Mesothelial cell of epicardium (in vitro differentiated cells): Measurements from ENCODE around the gene RBM18. TPM values are rescaled to one million over a fixed set of nuclear protein-coding genes. Genes with fewer than 3 reads are reported as not detected.

Source experiments
- DNase-seq, 2 experiments: peaks; one replicate each; pipeline ENCODE4 v3.0.0; 2021; ENCODE audit warnings: low spot score in 2 of 2; ENCODE audit not compliant: unreplicated experiment in 2 of 2
- H3K27ac Mint-ChIP-seq: 2 replicates; pipeline ENCODE4 v1.8.0; 2021; ENCODE audit warnings: mixed read lengths
- H3K27me3 Mint-ChIP-seq: 2 replicates; pipeline ENCODE4 v1.8.0; 2021; ENCODE audit warnings: low read depth, mixed read lengths
- H3K36me3 Mint-ChIP-seq: 2 replicates; pipeline ENCODE4 v1.8.0; 2021; ENCODE audit warnings: mixed read lengths
- H3K4me1 Mint-ChIP-seq: 2 replicates; pipeline ENCODE4 v1.8.0; 2021; ENCODE audit warnings: mixed read lengths
- H3K4me3 Mint-ChIP-seq: 2 replicates; pipeline ENCODE4 v1.8.0; 2021; ENCODE audit warnings: mild to moderate bottlenecking, moderate library complexity, mixed read lengths
- H3K9me3 Mint-ChIP-seq: 2 replicates; pipeline ENCODE4 v1.8.0; 2021; ENCODE audit warnings: mixed read lengths
- total RNA-seq: library from RNA; stranded (reverse); gene quantifications from 3 replicates; pipeline ENCODE4 v1.2.1, GENCODE V29; 2021
- TF ChIP-seq, protein P1 (sequence below): fragments of 200-600 bp; sonication (generic); IDR thresholded peaks from one replicate; pipeline ENCODE4 v1.5.0; 2021; ENCODE audit warnings: antibody characterized with exemption; ENCODE audit not compliant: unreplicated experiment

The RBM18 gene
- total RNA-seq, 1 donor from 2014 or later, result 22.1 TPM

DNA sequence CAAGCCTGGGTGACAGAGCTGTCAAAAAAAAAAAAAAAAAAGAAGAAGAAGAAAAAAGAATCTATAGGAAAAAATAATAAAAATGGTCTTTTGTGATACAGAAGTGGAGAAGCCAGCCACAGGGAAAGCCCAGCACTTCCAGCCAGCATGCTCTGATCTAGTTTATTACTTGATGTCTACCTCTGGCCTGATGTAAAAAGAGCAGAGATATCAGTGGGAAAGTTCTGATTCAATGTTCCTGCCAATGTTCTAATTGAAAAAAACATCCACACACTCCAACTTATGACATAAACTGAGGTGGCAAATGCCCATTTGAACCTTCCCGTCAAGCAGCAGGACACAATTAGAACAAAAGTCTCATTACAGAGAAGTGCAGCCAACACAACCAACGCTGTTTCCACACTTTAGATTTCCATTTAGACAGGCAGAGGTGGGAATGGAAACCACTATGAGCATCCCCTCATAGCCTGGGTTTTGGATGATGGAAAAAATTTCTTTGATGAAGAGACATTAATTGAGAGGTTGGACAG, 5.7 kb downstream of the RBM18 start:
- no peak overlapping the region for H3K27ac Mint-ChIP-seq
- H3K4me1 Mint-ChIP-seq, result peaks cover 19% of the 10 kb centered on the region
- TF ChIP-seq, protein P1, sequence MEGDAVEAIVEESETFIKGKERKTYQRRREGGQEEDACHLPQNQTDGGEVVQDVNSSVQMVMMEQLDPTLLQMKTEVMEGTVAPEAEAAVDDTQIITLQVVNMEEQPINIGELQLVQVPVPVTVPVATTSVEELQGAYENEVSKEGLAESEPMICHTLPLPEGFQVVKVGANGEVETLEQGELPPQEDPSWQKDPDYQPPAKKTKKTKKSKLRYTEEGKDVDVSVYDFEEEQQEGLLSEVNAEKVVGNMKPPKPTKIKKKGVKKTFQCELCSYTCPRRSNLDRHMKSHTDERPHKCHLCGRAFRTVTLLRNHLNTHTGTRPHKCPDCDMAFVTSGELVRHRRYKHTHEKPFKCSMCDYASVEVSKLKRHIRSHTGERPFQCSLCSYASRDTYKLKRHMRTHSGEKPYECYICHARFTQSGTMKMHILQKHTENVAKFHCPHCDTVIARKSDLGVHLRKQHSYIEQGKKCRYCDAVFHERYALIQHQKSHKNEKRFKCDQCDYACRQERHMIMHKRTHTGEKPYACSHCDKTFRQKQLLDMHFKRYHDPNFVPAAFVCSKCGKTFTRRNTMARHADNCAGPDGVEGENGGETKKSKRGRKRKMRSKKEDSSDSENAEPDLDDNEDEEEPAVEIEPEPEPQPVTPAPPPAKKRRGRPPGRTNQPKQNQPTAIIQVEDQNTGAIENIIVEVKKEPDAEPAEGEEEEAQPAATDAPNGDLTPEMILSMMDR, result no peak

DNA sequence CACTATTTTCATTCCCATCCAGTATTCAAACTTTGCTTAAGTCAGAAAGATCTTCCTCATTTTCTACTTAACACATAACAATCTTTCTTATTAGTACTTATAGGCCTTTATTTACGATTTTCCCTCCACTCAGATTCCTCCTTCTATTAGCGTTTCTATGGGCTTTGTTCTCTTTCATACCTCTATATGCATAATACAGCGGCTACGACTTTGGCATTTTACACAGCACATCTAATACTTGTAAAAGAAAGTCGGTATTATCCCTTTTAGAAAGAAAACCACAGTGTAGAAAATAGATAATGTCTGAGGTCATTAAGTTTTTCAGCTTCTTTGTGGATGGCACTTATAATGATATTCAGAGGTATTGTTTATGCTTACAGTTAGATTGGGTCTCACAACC, 8.4 kb downstream of the RBM18 start:
- no peak overlapping the region for H3K27ac Mint-ChIP-seq
- no peaks in the 10 kb centered on the region for H3K4me1 Mint-ChIP-seq
- peaks cover 17% of the 10 kb centered on the region for H3K36me3 Mint-ChIP-seq
- TF ChIP-seq, protein P1, result no peak
- no peaks in the 10 kb centered on the region for H3K27me3 Mint-ChIP-seq
- no peak overlapping the region for H3K4me3 Mint-ChIP-seq
- H3K9me3 Mint-ChIP-seq, result no peaks in the 10 kb centered on the region
- DNase-seq, result no peak

More for the DNA sequence above, 5.7 kb downstream of the RBM18 start:
- no peaks in the 10 kb centered on the region for H3K9me3 Mint-ChIP-seq
- H3K4me3 Mint-ChIP-seq, result no peak overlapping the region
- DNase-seq, result no peak
- H3K27me3 Mint-ChIP-seq, result no peaks in the 10 kb centered on the region
- H3K36me3 Mint-ChIP-seq, result peaks cover 10% of the 10 kb centered on the region

DNA sequence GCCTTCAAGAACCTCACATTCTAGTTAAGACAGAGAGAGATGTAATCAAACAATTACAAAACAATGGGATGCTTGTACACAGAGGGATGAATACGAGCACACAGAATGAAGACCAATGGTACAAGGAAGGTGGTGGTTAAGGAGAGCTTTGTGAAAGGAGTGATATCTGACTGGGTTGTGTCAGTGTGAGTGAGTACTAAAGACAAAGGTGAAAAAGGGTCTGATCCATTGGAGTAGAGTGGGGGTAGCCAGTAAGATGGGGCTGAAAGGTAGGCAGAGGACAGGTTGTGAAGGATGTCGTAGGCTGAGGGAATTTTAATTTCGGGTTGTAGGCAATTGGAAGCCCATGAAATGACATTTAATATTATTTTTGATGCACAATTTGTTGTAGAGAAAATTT, 9.9 kb downstream of the RBM18 start:
- no peak for DNase-seq
- peaks cover 24% of the 10 kb centered on the region for H3K36me3 Mint-ChIP-seq
- no peaks in the 10 kb centered on the region for H3K9me3 Mint-ChIP-seq
- TF ChIP-seq, protein P1, result no peak
- H3K4me1 Mint-ChIP-seq, result no peaks in the 10 kb centered on the region
- no peak overlapping the region for H3K27ac Mint-ChIP-seq
- H3K27me3 Mint-ChIP-seq, result no peaks in the 10 kb centered on the region
- no peak overlapping the region for H3K4me3 Mint-ChIP-seq

DNA sequence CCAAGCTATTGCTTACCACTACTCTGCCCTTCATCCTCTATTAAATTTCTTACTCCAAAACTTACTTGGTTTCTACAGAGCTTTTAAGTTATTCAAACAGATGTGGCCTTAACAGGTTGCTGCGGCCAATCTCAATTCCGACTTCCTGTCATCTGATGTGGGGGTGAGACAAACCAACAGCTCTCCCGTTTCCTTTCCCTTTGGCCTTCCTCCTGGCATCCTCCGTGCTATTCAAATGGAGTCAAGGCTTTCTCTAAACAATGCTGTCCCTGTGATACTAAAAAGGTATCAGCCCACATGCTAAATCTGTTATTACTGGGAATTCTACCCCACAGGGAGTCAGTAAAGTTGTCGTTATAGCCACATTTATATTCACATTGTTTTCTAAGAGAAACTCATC, 11.8 kb downstream of the RBM18 start:
- H3K4me1 Mint-ChIP-seq, result no peaks in the 10 kb centered on the region
- no peaks in the 10 kb centered on the region for H3K9me3 Mint-ChIP-seq

DNA sequence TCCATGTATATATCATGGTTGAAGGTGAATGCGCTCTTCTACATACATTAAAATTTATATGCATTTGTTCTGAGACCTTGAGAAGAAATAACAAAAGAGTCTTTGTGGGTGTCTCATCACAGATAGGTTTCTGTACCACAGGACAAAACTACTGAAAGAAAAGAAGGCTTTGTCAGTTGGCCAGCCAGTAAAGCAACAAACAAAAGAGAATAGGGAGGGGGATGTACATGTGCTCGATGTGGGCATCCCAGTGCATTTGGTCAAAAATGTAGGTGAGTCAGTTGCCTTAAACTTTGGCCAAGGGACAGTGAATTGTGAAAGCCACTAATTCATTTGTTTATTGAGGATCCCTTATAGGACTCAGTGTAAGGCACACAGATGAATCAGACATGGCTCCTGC, 13.3 kb downstream of the RBM18 start:
- Mint-ChIP-seq H3K27ac (no peak overlapping the region), H3K9me3 (no peaks in the 10 kb centered on the region), H3K36me3 (peaks cover 29% of the 10 kb centered on the region), H3K4me3 (no peak overlapping the region), H3K27me3 (no peaks in the 10 kb centered on the region), H3K4me1 (no peaks in the 10 kb centered on the region)
- DNase-seq, result no peak
- TF ChIP-seq, protein P1, result no peak

More for the DNA sequence above, 11.8 kb downstream of the RBM18 start:
- TF ChIP-seq, protein P1, result no peak
- Mint-ChIP-seq H3K27ac (no peak overlapping the region), H3K27me3 (no peaks in the 10 kb centered on the region), H3K4me3 (no peak overlapping the region), H3K36me3 (peaks cover 20% of the 10 kb centered on the region)
- no peak for DNase-seq

DNA sequence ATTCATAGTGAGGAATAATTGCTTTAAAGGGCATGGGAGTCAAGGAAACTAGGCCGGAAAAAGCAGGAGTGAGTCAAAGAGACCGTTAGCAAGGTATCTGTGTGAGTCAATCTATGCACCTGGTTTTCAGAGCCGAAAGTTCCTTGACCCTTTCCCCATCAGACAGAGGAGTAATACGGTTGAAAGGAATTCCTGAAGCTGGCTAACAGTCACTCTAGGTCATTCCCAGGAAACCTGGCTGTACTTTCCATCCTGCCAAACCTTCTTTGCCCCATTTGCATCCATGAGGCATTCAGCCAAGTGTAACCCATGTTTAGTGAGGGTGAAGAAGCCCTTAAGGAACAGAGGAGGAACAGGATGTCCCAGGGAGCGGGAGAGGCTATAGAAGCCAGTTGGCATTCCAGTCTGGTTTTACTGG, 16.2 kb downstream of the RBM18 start:
- H3K9me3 Mint-ChIP-seq, result no peaks in the 10 kb centered on the region
- H3K36me3 Mint-ChIP-seq, result peaks cover 41% of the 10 kb centered on the region
- no peak overlapping the region for H3K4me3 Mint-ChIP-seq
- TF ChIP-seq, protein P1, result no peak
- no peaks in the 10 kb centered on the region for H3K27me3 Mint-ChIP-seq
- no peak overlapping the region for H3K27ac Mint-ChIP-seq
- DNase-seq, result no peak
- no peaks in the 10 kb centered on the region for H3K4me1 Mint-ChIP-seq
